Skin of body (tissue), 2 donors: Measurements from ENCODE around the gene CAMSAP1. TPM values are rescaled to one million over a fixed set of nuclear protein-coding genes. Genes with fewer than 3 reads are reported as not detected.

Experiments used
- DNase-seq: peaks from one replicate; lab custom pipeline; 2025; lab: John Stamatoyannopoulos, UW
- total RNA-seq: library from RNA; depleted of rRNA; stranded (reverse); fragments of >200 nt; gene quantifications from one replicate; pipeline ENCODE4 v1.2.3, GENCODE V29; 2014

Gene CAMSAP1
- total RNA-seq, 1 donor from 2014 or later = 22.8 TPM

GRCh38 chr9:135761150-135761844 is 146.0 kb downstream of the CAMSAP1 start:
- DNase-seq = no peak

- no peak for DNase-seq
Observed at GRCh38 chr9:135760465-135760864, 146.9 kb downstream of the CAMSAP1 start.

GRCh38 chr9:135759676-135760300 is 147.6 kb downstream of the CAMSAP1 start:
- no peak for DNase-seq

- DNase-seq = no peak
Observed at GRCh38 chr9:135758870-135759269, 148.5 kb downstream of the CAMSAP1 start.

Other genes starting within 250 kb of the CAMSAP1 start
- not detected for gene LCN9, start 244.2 kb downstream of the CAMSAP1 start, total RNA-seq
- gene SOHLH1, start 208.1 kb downstream of the CAMSAP1 start, total RNA-seq = not detected
- gene KCNT1, start 205.4 kb downstream of the CAMSAP1 start, total RNA-seq = 0.39 TPM
- 27.2 TPM for gene UBAC1, start 53.8 kb upstream of the CAMSAP1 start, total RNA-seq
- gene NACC2, start 187.7 kb upstream of the CAMSAP1 start, total RNA-seq = 2.9 TPM
- 13.9 TPM for gene TMEM250, start 211.3 kb upstream of the CAMSAP1 start, total RNA-seq